Esophagus muscularis mucosa (tissue), 3 donors: Measurements from ENCODE around the gene ABI1.

Source experiments
- CTCF ChIP-seq, 3 experiments: fragments of 200-600 bp in 2 of 3; fragments of 450-650 bp in 1 of 3; sonication (generic) in 2 of 3; IDR thresholded peaks; one replicate each; pipeline ENCODE4 v1.5.1; 2017 to 2019; ENCODE audit warnings: antibody characterized with exemption in 3 of 3, mild to moderate bottlenecking in 2 of 3, moderate library complexity in 1 of 3
- POLR2A ChIP-seq: fragments of 450-650 bp; IDR thresholded peaks from one replicate; pipeline ENCODE4 v1.6.1; 2017; ENCODE audit warnings: antibody characterized with exemption, moderate library complexity, mild to moderate bottlenecking, low read depth

GRCh38 chr10:26697922-26698608 lies 162.7 kb downstream of the ABI1 start:
- no peak for TF ChIP-seq POLR2A
- TF ChIP-seq CTCF (IDR thresholded peaks at IDR 0.05), result no peak
